Skeletal muscle satellite cell (primary cell): ENCODE measurements around the gene DECR2.

Experiments
- H3K27me3 ChIP-seq: 2 replicates; pipeline ENCODE4 v1.7.0; 2013; ENCODE audit warnings: low read length; ENCODE audit not compliant: control insufficient read depth, insufficient read depth
- H3K36me3 ChIP-seq: 2 replicates; pipeline ENCODE4 v1.7.0; 2013; ENCODE audit warnings: mild to moderate bottlenecking, control low read depth, low read length; ENCODE audit not compliant: insufficient read depth
- H3K4me1 ChIP-seq: 2 replicates; pipeline ENCODE4 v1.7.0; 2013; ENCODE audit warnings: low read length; ENCODE audit not compliant: control insufficient read depth, insufficient read depth
- H3K4me2 ChIP-seq: 2 replicates; pipeline ENCODE4 v1.7.0; 2013; ENCODE audit warnings: mild to moderate bottlenecking, low read length
- H3K4me3 ChIP-seq: 2 replicates; pipeline ENCODE4 v1.7.0; 2013; ENCODE audit warnings: low read length
- H3K9ac ChIP-seq: 2 replicates; pipeline ENCODE4 v1.7.0; 2013; ENCODE audit warnings: mild to moderate bottlenecking, low read depth, low read length, moderate library complexity
- H3K9me3 ChIP-seq: replicated peaks from 2 replicates; pipeline ENCODE4 v1.7.0; 2013; ENCODE audit warnings: mild to moderate bottlenecking, control low read depth, low read length

Gene DECR2

DNA sequence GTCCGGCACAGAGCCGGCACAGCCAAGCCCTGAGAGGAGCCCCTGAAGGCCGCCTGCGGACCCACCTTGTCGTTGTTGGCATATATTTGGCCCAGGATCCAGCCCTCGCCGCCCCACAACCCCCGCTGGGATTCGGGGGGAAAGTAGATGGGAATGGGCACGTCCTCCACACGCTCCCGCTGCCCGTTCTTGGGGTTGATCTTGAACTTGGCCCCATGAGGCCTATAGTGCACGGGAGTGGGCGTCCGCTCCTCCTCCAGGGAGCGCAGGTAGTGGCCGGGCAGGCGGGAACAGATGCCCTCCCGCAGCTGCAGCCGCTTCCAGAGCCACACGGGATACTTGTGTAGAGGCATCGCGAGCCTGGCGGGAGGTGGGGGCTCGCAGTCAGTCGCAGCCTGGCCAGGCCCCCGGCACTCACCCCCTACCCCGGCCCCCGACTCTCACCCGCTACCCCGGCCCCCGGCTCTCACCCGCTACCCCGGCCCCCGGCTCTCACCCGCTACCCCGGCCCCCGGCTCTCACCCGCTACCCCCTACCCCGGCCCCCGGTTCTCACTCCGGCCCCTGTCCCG lies 31.7 kb upstream of the DECR2 start:
- no peaks in the 10 kb centered on the region for H3K27me3 ChIP-seq
- H3K4me1 ChIP-seq = peaks cover 13% of the 10 kb centered on the region
- H3K9ac ChIP-seq = peak overlapping the region; percentile 61
- H3K4me2 ChIP-seq = peak overlapping the region; percentile 81
- H3K36me3 ChIP-seq = peaks cover 49% of the 10 kb centered on the region
- H3K4me3 ChIP-seq = peak overlapping the region; percentile 73
- H3K9me3 ChIP-seq = no peaks in the 10 kb centered on the region

- Histone ChIP-seq H3K4me1 (peaks cover 13% of the 10 kb centered on the region), H3K36me3 (peaks cover 52% of the 10 kb centered on the region), H3K9ac (peak within 1 kb of the TSS; percentile 72), H3K9me3 (no peaks in the 10 kb centered on the region), H3K27me3 (no peaks in the 10 kb centered on the region), H3K4me2 (peak within 1 kb of the TSS; percentile 81), H3K4me3 (peak within 1 kb of the TSS; percentile 73)
Measured at GRCh38 chr16:370443-370842, 31.2 kb upstream of the DECR2 start, which contains the start of gene MRPL28. MRPL28 (minus strand) TSS chr16:370538; CDS start chr16:370218, 320 bp downstream.

GRCh38 chr16:370979-371514 lies 30.6 kb upstream of the DECR2 start:
- H3K4me2 ChIP-seq = peak overlapping the region; percentile 77
- peak overlapping the region; percentile 42 for H3K4me3 ChIP-seq
- peaks cover 13% of the 10 kb centered on the region for H3K4me1 ChIP-seq
- H3K36me3 ChIP-seq = peaks cover 55% of the 10 kb centered on the region
- H3K9ac ChIP-seq = peak overlapping the region; percentile 72
- no peaks in the 10 kb centered on the region for H3K9me3 ChIP-seq
- no peaks in the 10 kb centered on the region for H3K27me3 ChIP-seq

DNA sequence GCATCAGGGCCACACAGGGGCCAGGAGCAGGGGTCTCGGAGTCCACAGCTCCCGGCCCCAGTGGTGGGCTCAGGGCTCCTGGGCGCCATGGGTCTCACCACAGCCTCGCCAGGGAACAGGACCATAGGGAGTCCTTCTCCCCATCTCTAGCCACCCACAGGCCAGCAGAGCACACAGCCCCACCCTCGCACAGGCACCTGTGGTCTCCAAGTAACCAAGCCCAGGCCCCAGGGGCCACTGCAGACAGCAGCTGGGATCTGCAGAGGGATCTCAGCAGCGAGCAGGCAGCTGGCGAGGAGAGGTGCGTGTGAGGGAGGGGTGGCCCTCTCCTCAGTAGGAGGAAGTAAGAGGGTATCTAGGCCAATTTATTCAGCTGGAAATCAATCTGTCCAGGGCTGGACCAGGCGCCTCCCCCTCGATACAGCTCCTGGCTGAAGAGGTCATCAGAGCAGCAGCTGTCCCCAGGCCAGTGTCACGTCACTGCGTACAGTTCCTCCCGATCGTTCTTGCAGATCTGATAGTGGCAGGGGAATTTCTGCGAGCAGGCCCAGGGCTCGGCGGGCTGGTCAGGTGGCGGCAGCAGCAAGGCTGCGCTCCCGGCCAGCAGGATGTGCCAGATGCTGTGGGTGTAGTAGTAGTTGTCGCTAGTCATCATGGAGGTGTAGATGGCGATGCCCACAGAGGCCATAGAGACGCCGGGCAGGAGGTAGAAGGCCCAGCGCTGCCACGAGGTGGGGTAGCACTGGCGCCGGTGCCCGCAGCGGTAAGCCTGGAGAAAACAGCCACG lies 30.0 kb upstream of the DECR2 start:
- H3K27me3 ChIP-seq = no peaks in the 10 kb centered on the region
- H3K4me1 ChIP-seq = peaks cover 13% of the 10 kb centered on the region
- H3K9me3 ChIP-seq = no peaks in the 10 kb centered on the region
- H3K4me3 ChIP-seq = no peak overlapping the region
- H3K36me3 ChIP-seq = peaks cover 55% of the 10 kb centered on the region
- no peak overlapping the region for H3K4me2 ChIP-seq
- no peak overlapping the region for H3K9ac ChIP-seq

DNA sequence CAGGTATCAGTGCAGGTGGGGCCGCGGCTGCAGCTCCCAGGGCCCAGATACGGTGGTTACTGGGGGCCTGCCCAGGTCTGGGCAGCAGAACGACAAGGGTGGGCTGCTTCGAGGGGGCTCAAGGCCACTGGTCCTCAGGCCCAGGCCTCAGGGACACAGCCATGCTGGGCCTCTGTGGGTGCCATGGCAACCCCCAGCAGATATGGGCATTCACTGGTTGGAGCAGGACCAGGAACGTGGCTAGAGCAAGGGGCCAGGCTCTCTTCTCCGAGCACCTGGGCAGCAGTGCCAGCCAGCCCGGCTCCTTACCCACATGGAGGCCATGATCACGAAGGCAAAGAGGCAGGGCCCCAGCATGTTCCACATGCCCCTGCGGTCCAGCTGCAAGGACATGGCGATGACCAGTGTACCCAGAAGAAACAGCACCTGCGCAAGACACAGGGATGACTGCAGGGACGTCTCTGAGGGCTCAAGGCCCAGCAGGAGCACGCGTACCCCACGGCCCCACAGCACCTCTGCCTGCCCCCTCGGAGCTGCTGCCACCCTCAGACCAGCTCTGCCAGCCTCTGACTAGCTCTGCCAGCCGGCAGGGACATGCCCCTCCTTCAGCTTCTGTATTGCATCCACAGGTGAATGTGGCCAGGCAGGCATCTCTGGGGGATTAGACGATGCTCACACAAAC lies 29.2 kb upstream of the DECR2 start:
- Histone ChIP-seq H3K36me3 (peaks cover 53% of the 10 kb centered on the region), H3K9ac (no peak overlapping the region), H3K4me3 (no peak overlapping the region), H3K27me3 (no peaks in the 10 kb centered on the region), H3K4me1 (peaks cover 13% of the 10 kb centered on the region), H3K4me2 (no peak overlapping the region), H3K9me3 (no peaks in the 10 kb centered on the region)

GRCh38 chr16:373020-373598 lies 28.6 kb upstream of the DECR2 start:
- Histone ChIP-seq H3K4me3 (no peak overlapping the region), H3K9me3 (no peaks in the 10 kb centered on the region), H3K9ac (no peak overlapping the region), H3K4me2 (no peak overlapping the region), H3K36me3 (peaks cover 49% of the 10 kb centered on the region), H3K4me1 (peaks cover 13% of the 10 kb centered on the region), H3K27me3 (no peaks in the 10 kb centered on the region)

GRCh38 chr16:373848-374615 lies 27.7 kb upstream of the DECR2 start:
- Histone ChIP-seq H3K9ac (no peak overlapping the region), H3K4me2 (no peak overlapping the region), H3K4me3 (no peak overlapping the region), H3K36me3 (peaks cover 44% of the 10 kb centered on the region), H3K27me3 (no peaks in the 10 kb centered on the region), H3K9me3 (no peaks in the 10 kb centered on the region), H3K4me1 (peaks cover 13% of the 10 kb centered on the region)

DNA sequence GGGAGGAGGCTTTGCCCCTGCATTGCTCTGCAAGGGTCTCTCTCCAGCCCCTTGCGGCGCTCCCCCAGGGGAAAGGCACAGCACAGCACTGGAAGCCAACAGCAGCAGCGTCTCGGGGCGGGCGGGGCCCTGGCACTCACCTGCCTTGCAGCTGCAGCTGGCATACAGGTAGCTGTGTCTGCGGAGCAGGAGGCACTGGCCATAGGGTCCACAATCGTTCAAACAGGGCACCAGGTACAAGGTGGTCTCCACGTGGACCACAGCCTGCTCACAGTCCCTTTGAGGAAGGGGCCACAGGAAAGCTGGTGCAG lies 27.1 kb upstream of the DECR2 start:
- no peaks in the 10 kb centered on the region for H3K9me3 ChIP-seq
- no peaks in the 10 kb centered on the region for H3K27me3 ChIP-seq
- H3K4me3 ChIP-seq = no peak overlapping the region
- H3K4me1 ChIP-seq = peaks cover 9% of the 10 kb centered on the region
- no peak overlapping the region for H3K9ac ChIP-seq
- H3K36me3 ChIP-seq = peaks cover 44% of the 10 kb centered on the region
- no peak overlapping the region for H3K4me2 ChIP-seq

DNA sequence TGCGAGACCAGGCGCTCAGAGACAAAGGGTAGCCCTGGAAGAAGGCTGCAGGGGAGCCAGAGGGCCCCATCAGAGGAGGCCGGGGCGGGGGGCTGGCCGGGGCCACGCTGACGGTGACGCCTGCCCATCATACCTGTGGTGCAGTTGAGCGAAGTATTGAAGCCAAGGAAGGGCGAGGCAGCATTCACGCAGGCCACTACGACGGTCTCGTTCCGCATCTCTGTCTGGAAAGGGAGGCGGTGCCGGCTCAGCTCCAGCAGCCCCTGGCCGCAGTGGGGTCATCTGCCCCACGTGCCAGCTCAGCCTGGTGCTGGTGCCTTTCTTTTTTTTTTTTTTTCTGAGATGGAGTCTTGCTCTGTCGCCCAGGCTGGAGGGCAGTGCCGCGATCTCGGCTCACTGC lies 26.5 kb upstream of the DECR2 start:
- peaks cover 5% of the 10 kb centered on the region for H3K4me1 ChIP-seq
- H3K9ac ChIP-seq = no peak overlapping the region
- no peak overlapping the region for H3K4me2 ChIP-seq
- no peaks in the 10 kb centered on the region for H3K27me3 ChIP-seq
- H3K4me3 ChIP-seq = no peak overlapping the region
- H3K36me3 ChIP-seq = peaks cover 44% of the 10 kb centered on the region
- H3K9me3 ChIP-seq = no peaks in the 10 kb centered on the region

- no peaks in the 10 kb centered on the region for H3K27me3 ChIP-seq
- H3K36me3 ChIP-seq = peaks cover 44% of the 10 kb centered on the region
- H3K4me1 ChIP-seq = no peaks in the 10 kb centered on the region
- H3K4me3 ChIP-seq = no peak overlapping the region
- H3K9me3 ChIP-seq = no peaks in the 10 kb centered on the region
- no peak overlapping the region for H3K9ac ChIP-seq
- H3K4me2 ChIP-seq = no peak overlapping the region
Measured at GRCh38 chr16:375927-376816, 25.5 kb upstream of the DECR2 start.
